KBM-7 (cell line): ENCODE measurements around the gene TP53I11.
A peak's percentile ranks its signal among the peaks of the same experiment; 100 is the strongest.

Source experiments
- DNase-seq: peaks from one replicate; pipeline ENCODE4 v3.0.0-alpha.2; 2015
- in situ Hi-C: fragments of 300-500 bp; cut with MboI; formaldehyde crosslinking; loops from 2 replicates; pipeline ENCODE4 v1.14.3; 2020; ENCODE audit warnings: low sequenced_read_pairs, low pct_unique_long_range_greater_than_20kb, mixed read lengths

The TP53I11 gene

DNA sequence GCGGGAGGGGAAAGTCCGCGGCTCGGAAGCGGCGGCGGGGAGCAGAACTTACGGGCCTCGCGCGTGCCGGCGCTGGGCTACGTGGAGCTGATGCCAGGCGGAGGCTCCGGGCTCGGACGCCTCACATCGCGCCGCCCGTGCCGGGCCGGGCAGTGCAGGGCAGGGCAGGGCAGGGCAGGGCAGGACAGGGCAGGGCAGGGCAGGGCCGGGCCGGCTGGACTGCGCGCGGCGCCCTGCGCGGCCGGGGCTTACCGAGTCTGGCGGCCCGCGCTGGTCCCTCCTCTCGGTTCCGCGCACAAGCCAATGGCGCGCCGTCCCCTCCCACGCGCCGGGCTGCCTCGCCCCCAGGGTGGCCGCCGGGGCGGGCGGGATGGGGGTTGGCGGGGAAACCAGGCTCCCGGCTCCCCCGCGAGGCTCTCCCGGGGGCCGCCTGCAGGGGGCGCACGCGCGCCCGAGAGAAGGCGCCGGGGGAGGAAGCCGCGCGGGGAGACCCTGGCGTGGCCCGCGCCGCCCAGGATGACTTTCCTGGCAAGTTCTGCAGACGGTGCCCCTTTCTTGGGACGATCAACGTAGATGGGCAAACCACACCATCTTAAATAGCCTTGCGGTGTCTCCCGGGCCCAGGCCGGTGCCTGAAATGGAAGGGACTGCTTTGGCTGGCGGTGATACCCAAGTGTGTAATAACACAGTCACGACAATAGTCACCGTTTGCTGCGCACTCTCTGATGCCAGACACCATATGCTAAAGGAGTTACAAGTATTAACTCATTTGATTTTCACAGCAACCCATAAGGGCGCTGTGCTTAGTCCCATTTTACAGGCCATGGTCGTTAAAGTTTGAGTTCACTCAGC, at the start of gene TP53I11:
Gene TP53I11, minus strand, starts transcription at position 259 of the 852 bp plus-strand sequence. CDS start 12,548 bp downstream, outside the sequence.
- DNase-seq = peak; percentile 72
- in situ Hi-C loops = no loop called here

DNA sequence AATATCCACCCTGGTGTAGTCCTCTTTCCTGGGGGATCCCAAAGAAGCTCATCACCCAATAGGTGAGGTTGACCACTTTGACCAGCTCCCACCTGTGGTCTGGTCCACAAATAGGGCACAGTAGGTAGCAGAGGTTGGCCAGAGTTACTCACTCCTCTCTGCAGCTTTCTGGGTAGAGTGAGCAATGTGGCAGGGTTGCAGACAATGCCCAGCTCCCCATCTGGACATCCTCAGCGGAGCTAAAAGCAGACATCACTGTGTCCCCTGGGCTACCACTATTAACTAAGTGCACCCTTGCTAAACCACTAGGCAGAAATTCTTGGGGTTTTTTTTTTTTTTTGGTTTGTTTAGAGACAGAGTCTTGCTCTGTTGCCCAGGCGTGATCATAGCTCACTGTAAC, 48.4 kb upstream of the TP53I11 start:
- DNase-seq = no peak
- in situ Hi-C loops = no loop called here

DNA sequence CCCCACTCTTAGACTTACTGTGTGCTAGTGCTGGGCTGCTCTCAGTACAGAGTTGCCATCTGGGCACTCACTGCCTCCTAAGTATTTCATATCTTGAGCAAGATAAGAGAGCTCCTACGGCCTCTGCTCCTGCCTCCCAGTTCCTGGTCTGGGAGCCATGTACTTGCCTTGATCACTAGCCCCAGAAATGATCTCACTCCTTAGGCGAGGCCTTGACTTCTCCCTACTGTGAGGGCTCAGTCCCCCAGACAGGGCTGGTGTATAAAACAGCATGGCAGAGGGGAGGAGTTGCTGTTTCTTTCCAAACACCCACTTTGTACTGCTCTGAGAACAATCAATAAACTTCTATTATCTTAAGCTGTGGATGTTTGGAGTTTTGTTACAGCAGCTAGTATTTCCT, 47.4 kb upstream of the TP53I11 start:
- in situ Hi-C loops = no loop called here
- no peak for DNase-seq

DNA sequence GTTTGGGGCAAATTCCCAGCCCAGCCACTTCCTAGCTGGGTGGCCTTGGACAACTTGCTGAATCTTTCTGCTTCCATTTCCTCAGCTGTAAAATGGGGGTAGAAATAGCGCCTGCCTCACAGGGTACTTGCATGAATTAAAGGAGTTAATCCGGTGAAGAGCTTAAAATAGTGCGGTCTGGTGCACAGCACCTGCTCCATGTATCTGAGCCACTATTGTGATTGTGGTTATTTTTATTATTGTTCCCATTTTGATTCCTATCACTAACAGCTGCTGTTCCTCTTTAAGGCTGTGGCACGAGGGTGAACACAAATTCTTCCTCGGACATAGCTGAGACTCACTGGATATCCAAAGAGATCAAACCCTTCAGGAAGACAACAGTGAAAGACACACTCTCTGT, 46.9 kb upstream of the TP53I11 start:
- in situ Hi-C loops = no loop called here
- DNase-seq = no peak

DNA sequence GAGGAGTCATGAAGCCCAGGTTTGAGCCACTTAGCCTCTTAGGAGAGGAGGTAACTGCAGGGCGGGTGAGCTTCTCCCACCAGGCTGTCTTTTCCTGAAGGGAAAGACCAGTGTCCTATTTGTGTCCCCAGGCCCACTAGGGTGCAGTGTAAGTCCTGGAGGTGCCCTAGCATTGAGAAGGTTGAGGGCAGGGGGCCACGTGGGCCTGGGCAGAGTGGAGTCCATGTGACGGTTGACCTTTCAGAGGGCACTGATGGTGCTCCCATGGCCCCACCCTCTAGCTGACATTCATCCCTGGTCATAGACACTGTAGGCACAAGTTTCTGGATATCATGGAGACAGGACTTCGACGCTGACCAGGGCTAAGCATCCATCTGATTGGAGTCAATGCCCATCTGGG, 44.1 kb upstream of the TP53I11 start:
- DNase-seq = no peak
- in situ Hi-C loops = no loop called here

DNA sequence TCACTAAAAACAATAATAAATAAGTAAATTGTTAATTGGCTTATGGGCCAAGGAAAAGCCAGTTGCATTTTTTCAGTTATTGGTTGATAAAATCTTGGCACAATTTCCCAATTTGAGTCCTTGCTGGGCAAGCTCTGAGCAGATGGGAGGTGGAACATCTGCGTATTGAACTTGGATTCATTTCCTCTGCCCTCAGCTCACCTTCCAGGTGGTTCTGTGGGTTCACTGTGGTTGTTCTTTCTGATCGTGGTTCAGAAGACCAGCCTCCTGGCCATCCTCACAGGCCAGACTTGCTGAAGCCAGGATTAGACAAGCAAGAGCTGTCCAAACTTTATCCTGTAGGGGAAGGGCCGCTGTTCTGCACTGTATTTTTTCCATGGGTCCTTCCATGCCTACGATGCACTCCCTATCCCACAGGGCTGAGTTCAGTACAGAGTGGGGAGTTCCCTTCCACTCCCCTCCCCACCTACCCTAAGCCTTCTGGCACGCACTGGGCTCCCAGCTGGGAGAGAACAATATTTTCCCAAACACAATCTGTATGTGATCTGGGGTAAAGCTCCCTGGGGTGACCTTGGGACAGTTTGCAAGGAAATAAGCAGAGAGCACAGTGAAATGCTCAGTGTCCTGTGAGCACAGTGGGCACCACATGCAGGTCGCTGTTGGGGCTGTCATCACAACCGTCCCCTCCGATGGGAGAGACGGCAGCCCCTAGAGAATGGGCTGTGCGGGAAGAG, 43.5 kb upstream of the TP53I11 start:
- no peak for DNase-seq
- in situ Hi-C loops = no loop called here

- in situ Hi-C loops = no loop called here
- DNase-seq = no peak
These were observed 42.1 kb upstream of the TP53I11 start for GRCh38 chr11:44992774-44993173.

- in situ Hi-C loops = no loop called here
- DNase-seq = no peak
These were observed 41.5 kb upstream of the TP53I11 start for GRCh38 chr11:44992181-44992582.

DNA sequence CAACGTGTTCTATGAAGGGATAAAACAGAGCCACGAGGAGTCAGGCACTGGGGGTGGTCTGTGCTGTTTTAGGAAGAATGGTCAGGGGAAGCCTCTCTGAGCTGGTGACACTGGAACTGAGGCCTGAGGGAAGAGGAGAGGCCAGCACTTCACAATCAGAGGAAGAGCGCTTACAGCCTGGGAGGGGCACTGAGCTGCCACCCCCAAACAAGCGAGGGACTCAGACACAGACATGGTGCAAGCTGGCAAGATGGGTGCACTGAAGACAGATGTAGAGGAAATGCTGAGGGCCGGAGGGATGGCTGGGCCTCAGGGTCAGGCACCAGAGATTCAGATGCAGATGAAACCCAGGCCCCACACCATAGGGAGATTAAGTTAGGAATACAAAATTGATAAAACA, 40.0 kb upstream of the TP53I11 start:
- in situ Hi-C loops = no loop called here
- DNase-seq = no peak

DNA sequence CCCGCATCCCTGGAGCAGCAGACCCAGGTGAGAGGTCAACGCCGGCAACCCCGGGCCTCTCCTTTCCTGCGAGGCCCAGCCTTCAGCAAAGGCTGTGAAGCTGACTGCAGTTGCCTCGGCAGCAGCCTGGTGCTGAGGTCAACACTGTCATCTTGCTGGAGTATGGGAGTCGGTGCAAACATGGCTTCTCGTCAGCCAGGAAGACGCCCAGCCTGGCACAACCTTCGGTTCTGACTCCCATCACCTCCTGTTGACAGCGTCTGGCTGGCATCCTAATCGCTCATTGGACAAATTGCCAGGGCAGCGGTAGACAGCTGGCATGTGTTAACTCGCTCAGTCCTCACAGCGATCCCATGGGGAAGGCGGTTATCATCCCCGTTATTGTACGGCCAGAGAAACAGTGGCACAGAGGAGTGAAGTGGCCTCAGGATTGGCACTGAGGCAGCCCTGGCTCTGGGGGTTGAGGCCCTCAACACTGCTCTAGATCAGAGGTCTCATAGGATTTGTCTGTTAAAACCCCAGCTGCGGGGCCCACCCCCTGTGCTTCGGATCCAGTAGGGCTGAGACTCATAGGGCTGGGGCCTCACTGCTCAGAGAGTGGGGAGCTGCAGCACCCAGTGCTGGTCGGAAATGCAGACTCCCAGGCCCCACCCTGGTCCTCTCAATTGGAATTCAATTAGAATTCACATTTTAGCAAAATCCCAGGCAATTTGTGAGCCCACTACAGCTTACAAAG, 39.3 kb upstream of the TP53I11 start:
- in situ Hi-C loops = no loop called here
- no peak for DNase-seq

- in situ Hi-C loops = no loop called here
- DNase-seq = no peak
These were observed 38.4 kb upstream of the TP53I11 start for GRCh38 chr11:44988981-44989635.

DNA sequence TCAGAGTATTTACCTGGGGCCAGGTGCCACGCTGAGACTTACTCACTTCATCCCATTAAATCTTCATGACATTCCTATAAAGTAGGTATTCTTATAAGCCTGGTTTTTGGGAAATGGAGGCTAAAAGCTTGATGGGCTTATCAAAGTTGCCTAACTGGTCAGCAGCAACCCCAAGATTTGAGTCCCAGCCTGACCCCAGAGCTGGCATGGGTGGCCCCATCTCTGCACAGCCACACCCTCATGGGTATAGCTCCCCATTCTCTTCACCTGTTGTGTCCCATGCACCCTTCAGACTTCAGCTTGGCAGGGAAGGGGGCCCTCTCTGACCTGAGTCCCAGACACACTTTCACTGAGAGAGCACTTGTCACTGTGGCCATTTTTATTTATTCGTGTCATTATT, 37.4 kb upstream of the TP53I11 start:
- in situ Hi-C loops = no loop called here
- no peak for DNase-seq

DNA sequence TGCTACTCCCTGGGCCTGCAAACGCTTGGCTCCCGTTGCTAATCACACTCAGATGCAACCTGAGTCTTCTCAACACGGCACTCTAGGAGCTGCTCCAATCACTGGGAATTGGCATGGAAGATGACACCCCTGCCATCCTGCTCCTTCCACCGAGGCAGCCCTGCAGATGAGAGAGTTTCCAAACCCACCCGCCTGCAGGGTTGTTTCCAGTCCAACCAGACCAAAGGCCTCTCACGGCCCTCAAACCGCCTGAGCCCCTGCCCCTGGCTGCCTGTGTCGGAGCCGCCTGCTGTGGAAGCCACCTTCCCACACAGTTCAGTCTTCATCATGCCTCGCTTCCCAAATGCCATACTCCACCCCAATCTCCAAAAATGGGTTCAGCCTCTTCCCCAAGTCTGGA, 36.8 kb upstream of the TP53I11 start:
- no peak for DNase-seq
- in situ Hi-C loops = no loop called here

- no peak for DNase-seq
- in situ Hi-C loops = no loop called here
These were observed 35.6 kb upstream of the TP53I11 start for GRCh38 chr11:44986315-44986714.

DNA sequence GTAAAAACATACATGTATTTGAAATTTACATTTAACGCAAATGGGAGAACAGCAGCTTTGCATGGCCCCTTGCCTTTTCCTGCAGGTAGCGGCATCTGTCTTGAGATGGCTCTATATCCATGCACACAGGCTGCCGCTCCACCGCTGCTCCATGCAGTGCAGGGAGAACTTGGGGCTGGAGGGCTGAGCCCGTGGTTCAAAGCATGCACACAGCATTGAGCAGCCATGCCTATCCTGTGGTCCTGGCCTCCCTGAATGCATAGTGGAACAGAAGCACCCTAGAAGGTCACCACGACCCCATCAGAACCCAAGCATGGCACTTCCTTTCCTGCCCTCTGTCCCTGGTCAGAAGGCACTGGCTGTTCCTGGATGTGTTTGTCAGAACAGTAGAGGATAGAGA, 35.0 kb upstream of the TP53I11 start:
- DNase-seq = no peak
- in situ Hi-C loops = no loop called here

DNA sequence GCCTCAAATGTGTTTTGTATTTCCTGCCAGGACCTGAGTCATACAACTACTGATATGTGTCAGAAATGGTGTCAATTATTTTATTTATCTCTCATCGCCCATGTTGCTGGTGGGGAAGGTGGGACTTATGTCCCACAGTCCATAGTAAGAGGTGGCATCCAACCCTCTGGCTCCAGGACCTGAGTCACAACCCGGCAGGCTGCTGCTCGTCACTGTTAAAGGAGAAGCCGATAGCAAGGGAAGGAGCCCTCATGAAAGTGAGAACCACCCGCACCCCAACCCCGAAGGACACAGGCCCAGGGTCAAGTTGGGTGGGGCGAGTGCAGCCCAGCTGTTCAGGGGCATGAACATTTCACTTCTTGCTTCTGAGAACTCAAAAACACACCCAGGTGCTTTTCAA, 33.1 kb upstream of the TP53I11 start:
- in situ Hi-C loops = no loop called here
- no peak for DNase-seq

DNA sequence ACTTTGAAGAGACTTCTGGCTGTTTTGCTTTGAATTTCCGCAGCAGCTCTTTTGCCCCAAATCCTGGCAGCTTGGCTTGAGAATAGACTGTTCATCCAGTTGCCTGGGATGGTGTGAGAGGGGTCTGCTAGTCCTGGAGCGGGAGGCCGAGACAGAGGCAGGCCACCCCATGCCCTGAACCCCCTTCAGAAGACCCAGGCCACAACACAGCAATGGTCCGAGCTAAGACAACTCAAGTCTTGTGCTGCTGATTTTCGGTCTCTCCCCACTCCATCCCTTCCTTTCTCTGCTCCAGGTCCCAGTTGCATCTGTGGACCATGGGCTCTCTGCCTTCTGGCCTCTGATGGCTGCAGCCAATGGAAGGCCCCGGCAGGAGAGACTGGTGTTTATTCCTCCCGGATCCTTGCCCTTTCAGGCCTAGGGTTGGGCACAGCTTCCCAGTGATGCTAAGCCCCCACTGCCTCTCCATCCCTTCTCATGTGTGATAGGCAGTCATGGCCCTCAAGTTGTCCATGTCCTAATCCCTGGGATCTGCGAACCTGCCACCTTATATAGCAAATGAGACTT, 31.9 kb upstream of the TP53I11 start:
- in situ Hi-C loops = no loop called here

DNA sequence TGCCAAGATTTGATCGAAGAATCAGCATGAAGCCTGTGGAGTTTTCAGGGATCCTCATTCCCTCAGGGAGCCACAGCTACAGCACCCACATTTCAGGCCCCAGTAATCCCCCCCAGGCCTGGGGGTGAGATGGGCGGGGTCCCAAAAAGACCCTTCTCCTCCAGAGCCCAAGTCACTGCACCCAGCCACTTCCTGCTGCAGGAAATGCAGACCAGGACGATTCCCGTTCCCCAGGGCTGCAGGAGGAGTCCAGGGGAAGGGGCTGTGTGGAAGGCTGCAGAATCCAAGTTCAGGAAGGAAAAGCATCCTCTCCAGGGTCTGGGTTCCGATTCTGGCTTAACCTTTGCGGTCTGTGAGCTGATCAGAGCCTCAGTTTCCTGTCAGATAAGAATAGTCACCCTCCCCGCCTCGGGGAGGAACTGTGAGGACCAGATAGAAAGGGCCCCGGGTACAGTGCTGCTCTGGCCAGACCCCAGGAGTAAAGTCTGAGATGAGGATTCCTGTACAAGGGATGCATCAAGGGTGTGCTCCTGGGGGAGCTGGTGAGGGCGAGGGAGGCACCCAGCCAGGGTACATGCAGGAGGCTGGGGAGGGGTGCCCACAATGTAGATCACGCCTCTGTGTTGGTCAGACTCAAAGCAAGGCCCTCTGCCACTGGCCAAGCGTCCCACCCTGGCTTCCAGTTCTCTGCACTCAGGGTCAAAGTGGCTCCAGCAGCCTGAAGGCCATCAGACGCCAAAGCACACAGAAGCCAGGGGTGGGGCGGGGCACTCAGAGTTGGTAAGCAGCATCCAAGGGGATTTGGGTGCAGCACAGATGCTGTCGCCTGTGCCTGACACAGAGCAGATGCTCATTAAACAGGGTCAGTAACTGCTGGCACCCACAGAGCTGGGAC, 30.1 kb upstream of the TP53I11 start:
- no peak for DNase-seq
- in situ Hi-C loops = no loop called here

More for the DNA sequence above, 31.9 kb upstream of the TP53I11 start:
- no peak for DNase-seq
